GM06990 (cell line): Measurements from ENCODE around the gene RAD51D.
A peak's percentile ranks its signal among the peaks of the same experiment; 100 is the strongest.

Experiments
- DNase-seq: peaks from one replicate; pipeline ENCODE4 v3.0.0-alpha.2; 2011; ENCODE audit not compliant: insufficient read length; ENCODE audit errors: extremely low read depth
- H3K27me3 ChIP-seq: replicated peaks from 2 replicates; pipeline ENCODE4 v1.6.0; 2011; ENCODE audit warnings: low read length; ENCODE audit not compliant: control insufficient read depth, insufficient read depth
- H3K36me3 ChIP-seq: 2 replicates; pipeline ENCODE4 v1.5.1; 2011; ENCODE audit warnings: low read length; ENCODE audit not compliant: control insufficient read depth, insufficient read depth
- H3K4me3 ChIP-seq: replicated peaks from 2 replicates; pipeline ENCODE4 v1.5.1; 2011; ENCODE audit warnings: low read depth, mild to moderate bottlenecking, control low read depth, low read length
- CTCF ChIP-seq: IDR thresholded peaks from 2 replicates; pipeline ENCODE4 v1.5.1; 2011; ENCODE audit warnings: low read length, control low read depth, mild to moderate bottlenecking, inconsistent platforms; ENCODE audit not compliant: insufficient read depth, poor library complexity, severe bottlenecking

RAD51D gene

GRCh38 chr17:35056013-35056412, 63.6 kb downstream of the RAD51D start:
- no peaks in the 10 kb centered on the region for H3K27me3 ChIP-seq
- DNase-seq, result no peak
- no peaks in the 10 kb centered on the region for H3K36me3 ChIP-seq
- no peak for TF ChIP-seq CTCF
- H3K4me3 ChIP-seq, result no peak overlapping the region

- Histone ChIP-seq H3K4me3 (no peak overlapping the region), H3K27me3 (no peaks in the 10 kb centered on the region)
Observed at GRCh38 chr17:35053204-35053603, 66.5 kb downstream of the RAD51D start.

GRCh38 chr17:35052780-35053179, 66.9 kb downstream of the RAD51D start:
- TF ChIP-seq CTCF, result no peak
- no peaks in the 10 kb centered on the region for H3K27me3 ChIP-seq
- no peak overlapping the region for H3K4me3 ChIP-seq
- H3K36me3 ChIP-seq, result no peaks in the 10 kb centered on the region
- DNase-seq, result no peak

More at GRCh38 chr17:35053204-35053603, 66.5 kb downstream of the RAD51D start:
- no peak for DNase-seq
- H3K36me3 ChIP-seq, result no peaks in the 10 kb centered on the region
- no peak for TF ChIP-seq CTCF

- no peaks in the 10 kb centered on the region for H3K27me3 ChIP-seq
- no peak for DNase-seq
- no peak overlapping the region for H3K4me3 ChIP-seq
- no peak for TF ChIP-seq CTCF
- H3K36me3 ChIP-seq, result no peaks in the 10 kb centered on the region
Observed at GRCh38 chr17:35052241-35052610, 67.4 kb downstream of the RAD51D start.

GRCh38 chr17:35051579-35052240, 68.0 kb downstream of the RAD51D start:
- Histone ChIP-seq H3K36me3 (no peaks in the 10 kb centered on the region), H3K27me3 (no peaks in the 10 kb centered on the region), H3K4me3 (no peak overlapping the region)
- DNase-seq, result no peak
- no peak for TF ChIP-seq CTCF

GRCh38 chr17:35051183-35051578, 68.5 kb downstream of the RAD51D start:
- peak; percentile 39 for DNase-seq
- H3K27me3 ChIP-seq, result no peaks in the 10 kb centered on the region
- TF ChIP-seq CTCF, result no peak
- no peak overlapping the region for H3K4me3 ChIP-seq
- no peaks in the 10 kb centered on the region for H3K36me3 ChIP-seq
